SK-N-MC (cell line): Measurements from ENCODE around the gene SEMA4G.

ENCODE experiments used
- EZH2 ChIP-seq: fragments of 200-600 bp; sonication (generic); IDR thresholded peaks from one replicate; pipeline ENCODE4 v1.6.1; 2017; ENCODE audit warnings: antibody characterized with exemption
- POLR2AphosphoS5 ChIP-seq: IDR thresholded peaks from 2 replicates; pipeline ENCODE4 v1.6.1; 2012; ENCODE audit warnings: mild to moderate bottlenecking, low read depth, low read length, borderline replicate concordance

- no peak for TF ChIP-seq EZH2
- no peak for TF ChIP-seq POLR2AphosphoS5
Observed at GRCh38 chr10:100977436-100977835, 8.1 kb downstream of the SEMA4G start.
